Stimulated activated naive B cell treated with anti-CD40 and anti-IgM and Interleukin-4, amounts not matched to agents 10 μg/mL and 1 μg/mL and 100 μg/mL, for 72 hours (primary cell): ENCODE results near the gene TP53INP2.
"Not testable (repeated sequence)": the region's sequence is repeated elsewhere in the genome, so short reads cannot be mapped to it uniquely, and the experiment has no call there.

Experiments used
- ATAC-seq, 2 donors: fragments of 150-1000 bp; cut with Tn5 transposase; replicated peaks; 2 replicates each; pipeline ENCODE4 v1.10.0; 2021; ENCODE audit warnings: moderate library complexity in 1 of 2
- DNase-seq: peaks from one replicate; pipeline ENCODE4 v3.0.0; 2021
- H3K27ac Mint-ChIP-seq: one replicate; pipeline ENCODE4 v1.8.0; 2022; ENCODE audit warnings: mild to moderate bottlenecking, mixed read lengths
- H3K27me3 Mint-ChIP-seq, 2 donors: one replicate each; pipeline ENCODE4 v1.8.0; 2022; ENCODE audit warnings: mixed read lengths in 2 of 2
- H3K36me3 Mint-ChIP-seq, 2 donors: one replicate each; pipeline ENCODE4 v1.8.0; 2022; ENCODE audit warnings: mixed read lengths in 2 of 2, mild to moderate bottlenecking in 1 of 2
- H3K4me1 Mint-ChIP-seq, 2 donors: one replicate each; pipeline ENCODE4 v1.8.0; 2022; ENCODE audit warnings: mixed read lengths in 2 of 2, mild to moderate bottlenecking in 1 of 2
- H3K4me3 Mint-ChIP-seq, 2 donors: one replicate each; pipeline ENCODE4 v1.8.0; 2022; ENCODE audit warnings: mild to moderate bottlenecking in 2 of 2, mixed read lengths in 2 of 2, moderate library complexity in 1 of 2
- H3K9me3 Mint-ChIP-seq, 2 donors: one replicate each; pipeline ENCODE4 v1.8.0; 2022; ENCODE audit warnings: mixed read lengths in 2 of 2, mild to moderate bottlenecking in 1 of 2

The TP53INP2 gene

DNA sequence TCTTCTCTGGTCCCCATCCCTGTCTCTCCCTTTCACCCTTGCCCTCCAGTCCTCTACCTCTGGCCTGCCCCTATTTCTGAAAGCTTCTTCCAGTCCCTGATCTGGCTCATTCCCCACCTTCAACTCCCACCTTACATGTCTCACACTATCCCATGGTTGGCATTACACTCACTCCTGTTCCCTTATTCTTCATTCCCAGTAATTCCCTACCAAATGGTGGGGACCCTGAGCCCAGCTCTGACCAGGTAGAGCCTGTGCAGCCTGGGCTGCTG lies 6.4 kb downstream of the TP53INP2 start:
- Mint-ChIP-seq H3K4me3 (peak overlapping the region; percentile 79 to 84), H3K27me3 (peaks cover 0 to 4% of the 10 kb centered on the region in 2 donors), H3K27ac (peak overlapping the region; percentile 92), H3K36me3 (peaks cover 16 to 29% of the 10 kb centered on the region in 2 donors), H3K9me3 (no peaks in the 10 kb centered on the region), H3K4me1 (peaks cover 22 to 35% of the 10 kb centered on the region in 2 donors)
- ATAC-seq (no peak), DNase-seq (no peak)

DNA sequence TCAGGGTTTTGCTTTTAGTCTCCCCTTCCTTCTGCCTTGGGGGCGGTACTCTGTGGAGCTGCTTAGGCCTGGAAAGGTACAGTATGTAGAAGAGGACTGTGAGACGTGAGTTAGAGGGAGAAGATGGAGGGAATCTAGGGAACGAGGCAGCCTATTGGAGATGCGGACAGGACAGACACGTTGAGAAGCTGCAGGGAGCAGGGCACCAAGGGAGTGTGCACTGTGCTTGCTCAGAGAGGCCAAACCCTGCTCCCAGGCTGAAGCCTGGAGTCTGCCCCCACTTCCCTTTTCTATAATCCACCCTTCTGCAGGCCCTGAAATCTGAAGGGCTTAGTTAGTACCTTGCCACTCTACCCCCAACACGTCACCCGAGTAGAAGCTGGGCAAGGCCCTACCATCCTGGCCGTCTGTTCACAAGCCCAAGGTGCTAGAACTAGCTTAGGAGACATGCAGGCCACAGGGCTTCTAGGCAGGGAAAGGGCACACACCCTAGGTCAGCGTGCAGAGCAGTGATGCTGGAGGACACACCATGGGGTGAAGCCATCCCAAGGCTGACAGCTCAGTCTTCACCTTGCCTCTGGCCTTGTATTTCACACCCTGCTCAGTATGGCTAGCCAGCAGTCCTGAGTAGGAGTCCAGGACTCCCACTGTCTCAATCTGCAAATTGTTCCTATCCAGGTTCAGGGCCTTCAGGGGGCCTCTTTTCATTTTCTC lies 6.9 kb downstream of the TP53INP2 start:
- H3K9me3 Mint-ChIP-seq, result no peaks in the 10 kb centered on the region
- peaks cover 0 to 4% of the 10 kb centered on the region in 2 donors for H3K27me3 Mint-ChIP-seq
- peaks cover 16 to 29% of the 10 kb centered on the region in 2 donors for H3K36me3 Mint-ChIP-seq
- peak overlapping the region; percentile 79 to 84 for H3K4me3 Mint-ChIP-seq
- H3K4me1 Mint-ChIP-seq, result peaks cover 22 to 35% of the 10 kb centered on the region in 2 donors
- DNase-seq (no peak), ATAC-seq (no peak)
- H3K27ac Mint-ChIP-seq, result no peak overlapping the region

- Mint-ChIP-seq H3K27ac (peak overlapping the region; percentile 37), H3K4me3 (no peak overlapping the region), H3K27me3 (peaks cover 0 to 4% of the 10 kb centered on the region in 2 donors)
Measured at GRCh38 chr20:34711813-34712430, 7.8 kb downstream of the TP53INP2 start.

GRCh38 chr20:34712525-34713192 lies 8.5 kb downstream of the TP53INP2 start:
- ATAC-seq, result no peak
- H3K36me3 Mint-ChIP-seq, result peaks cover 19 to 32% of the 10 kb centered on the region in 2 donors
- peaks cover 0 to 4% of the 10 kb centered on the region in 2 donors for H3K27me3 Mint-ChIP-seq
- H3K27ac Mint-ChIP-seq, result no peak overlapping the region
- H3K4me1 Mint-ChIP-seq, result peaks cover 20 to 32% of the 10 kb centered on the region in 2 donors
- DNase-seq, result no peak
- no peak overlapping the region for H3K4me3 Mint-ChIP-seq
- H3K9me3 Mint-ChIP-seq, result no peaks in the 10 kb centered on the region

More at GRCh38 chr20:34711813-34712430, 7.8 kb downstream of the TP53INP2 start:
- no peak for DNase-seq
- Mint-ChIP-seq H3K36me3 (peaks cover 16 to 29% of the 10 kb centered on the region in 2 donors), H3K4me1 (peaks cover 20 to 28% of the 10 kb centered on the region in 2 donors), H3K9me3 (no peaks in the 10 kb centered on the region)
- ATAC-seq, result no peak

DNA sequence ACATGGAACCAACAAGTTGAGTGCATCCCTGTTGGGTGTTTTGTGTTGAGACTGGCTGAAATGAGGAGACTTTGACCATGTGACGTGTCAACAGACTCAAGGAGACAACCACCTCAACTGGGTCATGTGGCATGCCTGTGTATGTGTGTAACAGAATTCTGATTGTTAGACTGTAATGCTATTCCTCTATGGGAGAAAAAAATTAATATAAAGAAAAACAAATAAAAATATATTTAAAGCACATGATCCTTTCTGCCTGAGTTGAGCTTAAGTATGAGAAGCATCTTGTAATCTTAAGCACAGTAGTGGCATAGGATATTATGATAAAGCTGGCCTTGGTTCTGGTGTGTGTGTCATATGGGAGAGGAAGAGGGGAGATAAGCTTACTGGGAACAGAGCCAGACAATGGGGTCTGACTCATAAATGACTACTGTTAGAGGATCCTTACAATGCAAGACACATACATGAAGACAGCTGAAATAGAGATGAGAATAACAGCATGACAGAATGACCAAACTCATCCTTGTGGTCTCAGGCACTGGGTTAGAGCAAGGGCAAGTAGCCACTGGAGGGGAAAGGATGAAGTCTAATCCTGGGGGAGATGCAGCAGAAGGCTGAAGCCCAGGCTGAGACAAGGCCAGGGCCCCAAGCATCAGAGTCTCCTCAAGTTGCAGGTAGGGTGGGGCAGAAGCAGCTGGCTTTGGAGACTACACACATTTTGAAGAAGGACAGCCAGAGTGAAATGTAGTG lies 9.2 kb downstream of the TP53INP2 start:
- no peak overlapping the region for H3K4me3 Mint-ChIP-seq

DNA sequence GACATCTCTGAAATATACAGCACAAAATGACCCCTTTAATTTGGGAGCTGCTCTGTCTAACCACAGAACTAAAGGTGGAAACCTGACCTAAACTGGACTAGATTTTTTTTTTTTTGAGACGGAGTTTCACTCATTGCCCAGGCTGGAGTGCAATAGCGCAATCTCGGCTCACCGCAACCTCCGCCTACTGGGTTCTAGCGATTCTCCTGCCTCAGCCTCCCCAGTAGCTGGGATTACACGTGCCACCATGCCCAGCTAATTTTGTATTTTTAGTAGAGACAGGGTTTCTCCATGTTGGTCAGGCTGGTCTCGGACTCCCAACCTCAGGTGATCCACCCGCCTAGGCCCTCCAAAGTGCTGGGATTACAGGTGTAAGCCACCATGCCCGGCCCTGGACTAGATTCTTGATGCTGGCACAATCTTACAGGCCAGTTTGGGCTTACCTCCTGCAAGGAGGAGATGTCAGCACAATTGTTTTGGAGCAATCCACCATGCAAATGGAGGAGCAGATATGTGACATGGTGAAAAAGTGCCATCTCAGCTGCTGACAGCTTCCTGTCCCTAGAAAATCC lies 9.9 kb downstream of the TP53INP2 start:
- not testable (repeated sequence) for H3K27me3 Mint-ChIP-seq, ATAC-seq, H3K9me3 Mint-ChIP-seq, DNase-seq, H3K27ac Mint-ChIP-seq, H3K4me3 Mint-ChIP-seq
- Mint-ChIP-seq H3K4me1 (peaks cover 15 to 26% of the 10 kb centered on the region in 2 donors), H3K36me3 (peaks cover 20 to 38% of the 10 kb centered on the region in 2 donors)

More for the DNA sequence above, 9.2 kb downstream of the TP53INP2 start:
- H3K4me1 Mint-ChIP-seq, result peaks cover 19 to 32% of the 10 kb centered on the region in 2 donors
- DNase-seq (no peak), ATAC-seq (no peak)
- peaks cover 0 to 4% of the 10 kb centered on the region in 2 donors for H3K27me3 Mint-ChIP-seq
- H3K27ac Mint-ChIP-seq, result no peak overlapping the region
- H3K36me3 Mint-ChIP-seq, result peaks cover 20 to 35% of the 10 kb centered on the region in 2 donors
- H3K9me3 Mint-ChIP-seq, result no peaks in the 10 kb centered on the region

DNA sequence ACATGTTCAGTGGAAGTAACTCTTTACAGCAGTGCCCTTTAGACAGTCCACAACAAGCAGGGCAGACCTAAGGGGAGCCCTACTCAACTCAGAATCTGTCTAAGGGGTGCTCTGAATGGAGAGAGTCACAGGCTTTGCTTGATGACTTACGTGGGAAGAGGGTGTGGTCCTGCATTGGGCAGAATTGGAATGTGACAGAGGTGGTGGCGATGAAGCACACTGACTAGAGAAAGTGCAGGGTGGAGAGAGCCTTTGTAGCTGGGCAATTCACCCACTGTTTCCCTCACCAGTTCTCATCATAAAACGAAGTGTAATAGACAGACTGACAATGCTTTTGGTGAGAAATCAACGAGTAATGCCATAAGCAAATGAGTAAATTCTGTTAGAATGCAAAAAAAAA lies 11.2 kb downstream of the TP53INP2 start:
- Mint-ChIP-seq H3K4me1 (peaks cover 12 to 26% of the 10 kb centered on the region in 2 donors), H3K27me3 (peaks cover 0 to 4% of the 10 kb centered on the region in 2 donors), H3K9me3 (no peaks in the 10 kb centered on the region), H3K4me3 (no peak overlapping the region), H3K27ac (no peak overlapping the region), H3K36me3 (peaks cover 20 to 38% of the 10 kb centered on the region in 2 donors)
- ATAC-seq, result no peak
- no peak for DNase-seq

DNA sequence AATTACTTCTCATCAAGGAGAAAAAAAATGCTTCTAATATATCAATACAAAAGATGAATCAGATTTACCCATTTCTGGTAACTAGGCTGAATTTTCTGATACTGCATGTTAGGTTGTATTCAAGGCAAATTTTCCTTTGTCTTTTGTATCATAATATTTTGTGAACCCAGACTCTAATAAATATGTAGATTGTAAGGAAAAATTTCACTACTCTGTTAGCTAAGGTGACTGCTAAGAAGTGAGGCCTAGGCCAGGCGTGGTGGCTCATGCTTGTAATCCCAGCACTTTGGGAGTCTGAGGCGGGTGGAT lies 12.7 kb downstream of the TP53INP2 start:
- Mint-ChIP-seq H3K9me3 (no peaks in the 10 kb centered on the region), H3K27me3 (no peaks in the 10 kb centered on the region), H3K36me3 (peaks cover 24 to 42% of the 10 kb centered on the region in 2 donors)

DNA sequence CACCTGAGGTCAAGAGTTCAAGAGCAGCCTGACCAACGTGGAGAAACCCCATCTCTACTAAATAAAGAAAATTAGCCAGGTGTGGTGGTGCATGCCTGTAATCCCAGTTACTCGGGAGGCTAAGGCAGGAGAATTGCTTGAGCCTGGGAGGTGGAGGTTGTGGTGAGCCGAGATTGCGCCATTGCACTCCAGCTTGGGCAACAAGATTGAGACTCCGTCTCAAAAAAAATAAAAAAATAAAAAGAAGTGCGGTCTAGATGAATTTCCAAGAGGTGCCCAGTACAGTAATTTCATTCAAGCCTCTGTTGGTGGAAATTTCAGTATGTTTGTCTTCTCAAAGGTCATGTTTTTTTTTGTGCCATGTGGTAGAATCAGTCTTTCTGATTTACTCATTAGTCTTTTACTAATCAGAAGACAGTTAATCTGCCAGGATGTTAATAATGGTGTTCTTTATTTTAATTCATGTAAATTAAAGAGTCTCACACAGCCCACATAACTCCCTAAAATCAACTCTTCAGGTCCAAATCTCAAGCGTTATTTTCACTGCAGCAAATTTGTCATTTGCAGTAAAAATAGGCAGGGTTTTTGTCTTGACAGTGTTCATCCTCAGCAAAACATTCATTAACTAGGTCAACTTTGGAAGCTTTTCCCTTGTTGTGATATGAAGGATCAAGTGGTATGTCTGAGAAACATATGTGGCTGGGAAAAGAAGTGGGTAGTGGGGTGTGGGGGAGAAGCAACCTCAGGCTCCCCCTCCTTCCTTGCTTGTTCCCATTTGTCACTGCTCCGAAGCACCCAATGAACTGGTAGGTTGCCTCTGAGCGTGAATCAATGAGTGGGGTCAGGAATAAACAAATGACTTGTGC lies 13.3 kb downstream of the TP53INP2 start:
- H3K9me3 Mint-ChIP-seq, result no peaks in the 10 kb centered on the region
- H3K27ac Mint-ChIP-seq, result no peak overlapping the region
- no peak for ATAC-seq
- DNase-seq, result no peak
- no peaks in the 10 kb centered on the region for H3K27me3 Mint-ChIP-seq
- H3K4me1 Mint-ChIP-seq, result peaks cover 0 to 12% of the 10 kb centered on the region in 2 donors
- peaks cover 22 to 36% of the 10 kb centered on the region in 2 donors for H3K36me3 Mint-ChIP-seq
- no peak overlapping the region for H3K4me3 Mint-ChIP-seq

More for the DNA sequence above, 12.7 kb downstream of the TP53INP2 start:
- no peak for DNase-seq
- H3K4me1 Mint-ChIP-seq, result peaks cover 0 to 13% of the 10 kb centered on the region in 2 donors
- no peak overlapping the region for H3K4me3 Mint-ChIP-seq
- no peak overlapping the region for H3K27ac Mint-ChIP-seq
- no peak for ATAC-seq

DNA sequence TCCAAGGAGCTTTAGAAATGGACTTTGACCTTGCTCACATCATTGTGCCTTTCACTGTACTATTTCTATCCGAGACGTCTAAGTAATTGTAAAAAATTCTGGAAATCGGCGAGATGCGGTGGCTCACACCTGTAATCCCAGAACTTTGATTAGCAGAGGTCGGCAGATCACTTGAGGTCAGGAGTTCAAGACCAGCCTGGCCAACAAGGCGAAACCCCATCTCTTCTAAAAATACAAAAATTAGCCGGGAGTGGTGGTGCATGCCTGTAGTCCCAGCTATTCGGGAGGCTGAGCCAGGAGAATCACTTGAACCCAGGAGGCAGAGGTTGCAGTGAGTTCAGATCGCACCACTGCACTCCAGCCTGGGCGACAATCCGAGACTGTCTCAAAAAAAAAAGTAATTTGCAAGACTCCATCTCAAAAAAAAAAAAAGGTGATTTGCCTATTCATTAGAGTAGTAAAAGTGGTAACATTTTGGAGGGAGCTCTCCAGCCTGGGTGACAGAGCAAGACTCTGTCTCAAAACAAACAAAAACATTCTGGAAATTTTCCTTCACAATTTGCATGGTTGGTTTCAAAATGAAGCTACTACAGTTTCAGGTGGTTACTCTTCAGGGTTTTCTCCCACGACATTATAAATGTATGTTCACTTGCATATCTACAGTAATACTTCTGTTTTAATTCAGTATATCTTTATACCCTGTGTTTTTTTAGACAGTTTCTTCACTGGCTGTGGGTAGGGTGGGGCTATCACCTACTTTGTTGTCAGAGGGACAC lies 15.3 kb downstream of the TP53INP2 start:
- H3K4me3 Mint-ChIP-seq, H3K9me3 Mint-ChIP-seq, H3K27me3 Mint-ChIP-seq, H3K27ac Mint-ChIP-seq, DNase-seq: not testable (repeated sequence)
- peak; percentile 92 to 96 for ATAC-seq
- Mint-ChIP-seq H3K4me1 (peaks cover 3 to 12% of the 10 kb centered on the region in 2 donors), H3K36me3 (peaks cover 17 to 29% of the 10 kb centered on the region in 2 donors)

DNA sequence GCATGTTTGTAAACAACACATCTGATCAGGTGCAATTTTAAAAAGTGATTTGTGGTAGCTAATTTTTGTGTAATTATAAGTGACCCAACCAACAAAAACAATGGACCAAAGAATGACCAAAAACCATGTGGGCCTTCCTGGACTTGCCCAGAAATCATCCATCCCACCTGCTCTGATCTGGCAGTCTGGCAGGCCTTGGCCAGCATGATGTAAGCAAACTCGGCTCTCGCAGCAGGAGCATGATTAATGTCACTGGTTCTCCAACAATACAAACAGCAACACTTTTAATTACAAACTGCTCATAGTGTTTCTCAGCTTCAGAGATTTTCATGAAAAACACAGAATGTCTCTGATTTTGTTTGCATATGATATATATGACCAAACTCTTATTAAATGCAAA lies 16.1 kb downstream of the TP53INP2 start:
- DNase-seq, result no peak
- Mint-ChIP-seq H3K27me3 (no peaks in the 10 kb centered on the region), H3K27ac (no peak overlapping the region), H3K4me3 (no peak overlapping the region), H3K4me1 (peaks cover 3 to 12% of the 10 kb centered on the region in 2 donors), H3K9me3 (no peaks in the 10 kb centered on the region), H3K36me3 (peaks cover 15 to 28% of the 10 kb centered on the region in 2 donors)
- no peak for ATAC-seq

DNA sequence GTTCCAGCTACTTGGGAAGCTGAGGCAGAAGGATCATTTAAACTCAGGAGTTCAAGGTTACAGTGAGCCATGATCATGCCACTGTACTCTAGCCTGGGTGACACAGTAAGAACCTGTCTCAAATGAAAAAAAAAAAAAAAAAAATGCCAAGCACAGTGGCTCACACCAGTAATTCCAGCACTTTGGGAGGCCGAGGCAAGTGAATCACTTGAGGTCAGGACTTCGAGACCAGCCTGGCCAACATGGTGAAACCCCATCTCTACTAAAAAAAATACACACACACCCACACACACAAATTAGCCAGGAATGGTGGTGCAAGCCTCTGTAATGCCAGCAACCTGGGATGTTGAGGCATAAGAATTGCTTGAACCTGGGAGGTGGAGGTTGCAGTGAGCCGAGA lies 18.4 kb downstream of the TP53INP2 start:
- not testable (repeated sequence) for H3K27me3 Mint-ChIP-seq, H3K4me1 Mint-ChIP-seq, ATAC-seq, DNase-seq, H3K4me3 Mint-ChIP-seq, H3K9me3 Mint-ChIP-seq, H3K27ac Mint-ChIP-seq
- peaks cover 30 to 44% of the 10 kb centered on the region in 2 donors for H3K36me3 Mint-ChIP-seq

GRCh38 chr20:34724172-34724571 lies 20.0 kb downstream of the TP53INP2 start:
- Mint-ChIP-seq H3K4me3 (no peak overlapping the region), H3K27ac (no peak overlapping the region), H3K36me3 (peaks cover 31 to 38% of the 10 kb centered on the region in 2 donors), H3K4me1 (peaks cover 3 to 5% of the 10 kb centered on the region in 2 donors), H3K9me3 (no peaks in the 10 kb centered on the region), H3K27me3 (no peaks in the 10 kb centered on the region)
- ATAC-seq (no peak), DNase-seq (no peak)
